Pancreas (tissue), 10 donors: ENCODE data around the gene MGME1. TPM values are rescaled to one million over a fixed set of nuclear protein-coding genes. Genes with fewer than 3 reads are reported as not detected.

Experiments
- ATAC-seq, 4 donors: fragments of 200-7000 bp; cut with Tn5 transposase; one replicate each; pipeline versions ENCODE4 v1.8.0 to v1.9.1; 2020; ENCODE audit warnings: mild to moderate bottlenecking in 4 of 4, moderate library complexity in 4 of 4
- DNase-seq, 6 donors: peaks; one replicate each; pipeline ENCODE4 v3.0.0-alpha.2; 2020
- FAIRE-seq: peaks from 2 replicates; lab custom pipeline; 2012; peaks lifted over from hg19 to GRCh38; lab: Jason Lieb, UNC
- H3K27ac ChIP-seq, 4 donors: fragments of 200-600 bp; sonication (generic); 1 replicate in 3 of 4; 2 replicates in 1 of 4; pipeline versions ENCODE4 v1.5.0 to v1.8.0; 2020
- H3K27me3 ChIP-seq, 4 donors: fragments of 200-600 bp; one replicate each; pipeline ENCODE4 v1.8.0; 2021
- H3K36me3 ChIP-seq, 3 donors: fragments of 200-600 bp; sonication (generic) in 1 of 3; one replicate each; pipeline versions ENCODE4 v1.5.0 to v1.8.0; 2020 to 2021
- H3K4me1 ChIP-seq, 3 donors: fragments of 200-600 bp; one replicate each; pipeline ENCODE4 v1.8.0; 2021
- H3K4me3 ChIP-seq, 4 donors: fragments of 200-600 bp; sonication (generic) in 2 of 4; one replicate each; pipeline versions ENCODE4 v1.5.0 to v1.8.0; 2020 to 2021
- H3K9me3 ChIP-seq, 4 donors: fragments of 200-600 bp; one replicate each; pipeline ENCODE4 v1.8.0; 2021
- CTCF ChIP-seq, 4 donors: fragments of 200-600 bp; sonication (generic) in 3 of 4; IDR thresholded peaks; one replicate each; pipeline versions ENCODE4 v1.5.0 to v1.8.0; 2021; ENCODE audit warnings: antibody characterized with exemption in 4 of 4
- WGBS, 2 donors: extraction: QIAGEN DNeasy Blood & Tissue Kit; methylation state at CpG; one replicate each; pipeline ENCODE4 v1.1.7; 2013; 5-methylcytosine and 5-hydroxymethylcytosine counted together
- intact Hi-C, 3 donors: fragments of 100-400 bp; cut with DNase I; formaldehyde crosslinking; loops; one replicate each; pipeline versions ENCODE4 v1.11.1 to v1.14.2; 2022
- polyA plus RNA-seq, 2 donors: library from polyadenylated mRNA; stranded (reverse); fragments of 200-250 nt; gene quantifications; one replicate each; pipeline ENCODE4 v1.2.3, GENCODE V29; 2013
- total RNA-seq, 6 donors: library from RNA; stranded (reverse); fragmentation: NEBNext Ultra II Directional in 4 of 6; extraction: Animal tissue kit (Norgen Biotek cat#: 25700) in 4 of 6; gene quantifications; one replicate each; pipeline versions ENCODE4 v1.2.1 to v1.2.4, GENCODE V29; 2021 to 2023
- donor health status: healthy with polysubstance abuse.
- donor health status: DM: no; HTN: no; CAD: no; lungs with moderate emphysema.
- donor health status: DM: no; HTN: no; CAD: no.
- donor health status: control.
- donor health status: control.
- donor health status: Bipolar disorder and iron deficiency.
- donor health status: DM: yes; HTN: yes; CAD: no.
- donor health status: DM: no; HTN: no; CAD: no.
- donor health status: DM: no; HTN: no; CAD: no.
- donor health status: DM: yes; HTN: yes; CAD: no.

The MGME1 gene
- total and polyA plus RNA-seq, 8 donors, result 4.0 to 7.6 (median 6.4) TPM

GRCh38 chr20:18032977-18033892 lies 64.4 kb downstream of the MGME1 start:
- Histone ChIP-seq H3K4me3 (no peak overlapping the region), H3K27me3 (no peaks in the 10 kb centered on the region), H3K9me3 (no peaks in the 10 kb centered on the region), H3K4me1 (no peaks in the 10 kb centered on the region), H3K27ac (no peak overlapping the region), H3K36me3 (no peaks in the 10 kb centered on the region)
- FAIRE-seq (no peak), ATAC-seq (peak in 3 of 4 donors; percentile 28 to 45 (median 39)), DNase-seq (peak in 1 of 6 donors; percentile 16)
- intact Hi-C loops, result no loop called here
- TF ChIP-seq CTCF (IDR thresholded peaks at IDR 0.05), result no peak
- WGBS, 2 donors, result 70 to 71% methylated on average over 17 of the region's 17 CpGs

GRCh38 chr20:18034039-18034438 lies 65.2 kb downstream of the MGME1 start:
- DNase-seq, result peak in 1 of 6 donors; percentile 9
- Histone ChIP-seq H3K9me3 (no peaks in the 10 kb centered on the region), H3K4me3 (no peak overlapping the region), H3K27ac (no peak overlapping the region), H3K4me1 (no peaks in the 10 kb centered on the region), H3K36me3 (no peaks in the 10 kb centered on the region), H3K27me3 (no peaks in the 10 kb centered on the region)
- no peak for FAIRE-seq
- 80 to 88% methylated on average over 5 of the region's 5 CpGs for WGBS, 2 donors
- intact Hi-C loops, result no loop called here
- no peak for TF ChIP-seq CTCF (IDR thresholded peaks at IDR 0.05)
- ATAC-seq, result no peak

GRCh38 chr20:18039063-18039462 lies 70.2 kb downstream of the MGME1 start:
- no peaks in the 10 kb centered on the region for H3K4me1 ChIP-seq
- intact Hi-C loops, result no loop called here

More at GRCh38 chr20:18039063-18039462, 70.2 kb downstream of the MGME1 start:
- DNase-seq (no peak), FAIRE-seq (no peak), ATAC-seq (no peak)
- H3K27me3 ChIP-seq, result no peaks in the 10 kb centered on the region
- no peaks in the 10 kb centered on the region for H3K9me3 ChIP-seq
- no peak for TF ChIP-seq CTCF (IDR thresholded peaks at IDR 0.05)
- 88 to 91% methylated on average over 5 of the region's 5 CpGs for WGBS, 2 donors
- H3K36me3 ChIP-seq, result no peaks in the 10 kb centered on the region
- H3K27ac ChIP-seq, result no peak overlapping the region
- no peak overlapping the region for H3K4me3 ChIP-seq

Other genes with a start within 250 kb of the MGME1 start
- 10 to 100 TPM; 20.5 to 35.7 (median 27.2) TPM for gene SNX5, start 224 bp upstream of the MGME1 start, total RNA-seq
- gene SNX5, start 224 bp upstream of the MGME1 start, polyA plus RNA-seq, result 10 to 100 TPM; 34.2 to 38.4 TPM
- 1 to 10 TPM; 4.2 to 7.9 (median 4.9) TPM for gene OVOL2, start 88.9 kb downstream of the MGME1 start, total RNA-seq
- 1 to 10 TPM; 4.4 to 6.6 TPM for gene OVOL2, start 88.9 kb downstream of the MGME1 start, polyA plus RNA-seq
- 1 to 10 TPM; 5.7 to 8.5 (median 6.5) TPM for gene KAT14, start 168.8 kb downstream of the MGME1 start, total RNA-seq
- gene KAT14, start 168.8 kb downstream of the MGME1 start, polyA plus RNA-seq, result 1 to 10 TPM; 4.0 to 5.7 TPM
- 1 to 10 TPM; 5.5 to 9.2 (median 6.3) TPM for gene PET117, start 168.8 kb downstream of the MGME1 start, total RNA-seq
- gene PET117, start 168.8 kb downstream of the MGME1 start, polyA plus RNA-seq, result 1 to 10 TPM; 5.5 to 6.6 TPM